ENCODE measurements around the gene OCA2. TPM values are rescaled to one million over a fixed set of nuclear protein-coding genes. Genes with fewer than 3 reads are reported as not detected.

OCA2 gene
- total RNA-seq, 2 donors from 2014 or later, result not detected

DNA sequence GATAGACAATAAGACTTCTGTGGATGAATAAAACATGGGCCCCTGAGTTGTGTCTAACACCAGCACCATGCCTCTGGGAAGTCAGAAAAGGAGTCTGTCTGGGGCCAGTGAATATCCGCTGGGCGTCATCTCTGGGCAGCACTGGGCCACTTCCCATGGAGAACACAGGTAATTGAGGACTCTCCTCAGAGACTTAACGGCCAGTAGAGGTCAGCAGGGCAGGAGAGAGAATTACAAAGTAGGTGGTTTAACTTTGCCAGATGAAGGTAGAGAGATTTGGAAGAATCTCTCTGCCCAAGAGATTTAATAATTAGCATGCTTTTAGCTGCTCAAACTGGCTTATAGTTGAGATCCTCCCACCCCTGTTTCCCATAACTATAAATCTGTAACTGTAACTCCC, 65.7 kb downstream of the OCA2 start:
- no peak overlapping the region for H3K27ac ChIP-seq
- no peak overlapping the region for H3K4me3 ChIP-seq
- H3K9me3 ChIP-seq, result no peaks in the 10 kb centered on the region
- DNase-seq (no peak), ATAC-seq (no peak)
- intact Hi-C loops (cut with DNase I), result no loop called here
- H3K27me3 ChIP-seq, result no peaks in the 10 kb centered on the region
- WGBS, 2 donors, result 49 to 63% methylated on average over 3 of the region's 3 CpGs
- no peaks in the 10 kb centered on the region for H3K4me1 ChIP-seq
- TF ChIP-seq, protein P1, sequence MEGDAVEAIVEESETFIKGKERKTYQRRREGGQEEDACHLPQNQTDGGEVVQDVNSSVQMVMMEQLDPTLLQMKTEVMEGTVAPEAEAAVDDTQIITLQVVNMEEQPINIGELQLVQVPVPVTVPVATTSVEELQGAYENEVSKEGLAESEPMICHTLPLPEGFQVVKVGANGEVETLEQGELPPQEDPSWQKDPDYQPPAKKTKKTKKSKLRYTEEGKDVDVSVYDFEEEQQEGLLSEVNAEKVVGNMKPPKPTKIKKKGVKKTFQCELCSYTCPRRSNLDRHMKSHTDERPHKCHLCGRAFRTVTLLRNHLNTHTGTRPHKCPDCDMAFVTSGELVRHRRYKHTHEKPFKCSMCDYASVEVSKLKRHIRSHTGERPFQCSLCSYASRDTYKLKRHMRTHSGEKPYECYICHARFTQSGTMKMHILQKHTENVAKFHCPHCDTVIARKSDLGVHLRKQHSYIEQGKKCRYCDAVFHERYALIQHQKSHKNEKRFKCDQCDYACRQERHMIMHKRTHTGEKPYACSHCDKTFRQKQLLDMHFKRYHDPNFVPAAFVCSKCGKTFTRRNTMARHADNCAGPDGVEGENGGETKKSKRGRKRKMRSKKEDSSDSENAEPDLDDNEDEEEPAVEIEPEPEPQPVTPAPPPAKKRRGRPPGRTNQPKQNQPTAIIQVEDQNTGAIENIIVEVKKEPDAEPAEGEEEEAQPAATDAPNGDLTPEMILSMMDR (IDR thresholded peaks at IDR 0.05), result no peak
- no peak for TF ChIP-seq POLR2A (IDR thresholded peaks at IDR 0.05)
- H3K36me3 ChIP-seq (replicated peaks in 1 of 2; ENCODE audit: insufficient read depth in 1 of 2, low read depth in 2 of 2), result no peaks in the 10 kb centered on the region

DNA sequence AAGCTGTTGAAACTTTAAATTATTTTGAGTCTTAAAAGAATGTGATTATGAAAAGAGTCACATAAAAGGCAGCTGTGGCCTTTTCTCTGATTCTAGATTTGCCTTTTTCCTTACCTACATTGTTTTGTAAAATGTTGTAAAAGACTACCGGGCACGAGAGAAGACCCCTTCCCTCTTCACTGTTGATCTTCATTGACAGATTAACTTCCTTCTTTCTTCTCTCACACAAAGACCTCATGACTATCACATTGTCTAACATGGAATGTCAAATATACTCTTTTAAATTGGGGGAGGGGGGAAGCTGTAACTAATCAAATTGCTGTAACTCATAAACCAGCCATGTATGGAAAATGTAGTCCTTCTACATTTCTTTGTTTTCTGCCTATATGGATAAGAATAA, 68.3 kb downstream of the OCA2 start:
- 69 to 74% methylated on average over 2 of the region's 2 CpGs for WGBS, 2 donors
- no peaks in the 10 kb centered on the region for H3K4me1 ChIP-seq
- no peak overlapping the region for H3K4me3 ChIP-seq
- H3K27ac ChIP-seq, result no peak overlapping the region
- no peaks in the 10 kb centered on the region for H3K36me3 ChIP-seq (replicated peaks in 1 of 2; ENCODE audit: insufficient read depth in 1 of 2, low read depth in 2 of 2)
- intact Hi-C loops (cut with DNase I), result no loop called here
- DNase-seq, result no peak
- H3K27me3 ChIP-seq, result no peaks in the 10 kb centered on the region
- TF ChIP-seq, protein P1 (IDR thresholded peaks at IDR 0.05), result no peak
- TF ChIP-seq POLR2A (IDR thresholded peaks at IDR 0.05), result no peak
- no peaks in the 10 kb centered on the region for H3K9me3 ChIP-seq
- ATAC-seq, result no peak

DNA sequence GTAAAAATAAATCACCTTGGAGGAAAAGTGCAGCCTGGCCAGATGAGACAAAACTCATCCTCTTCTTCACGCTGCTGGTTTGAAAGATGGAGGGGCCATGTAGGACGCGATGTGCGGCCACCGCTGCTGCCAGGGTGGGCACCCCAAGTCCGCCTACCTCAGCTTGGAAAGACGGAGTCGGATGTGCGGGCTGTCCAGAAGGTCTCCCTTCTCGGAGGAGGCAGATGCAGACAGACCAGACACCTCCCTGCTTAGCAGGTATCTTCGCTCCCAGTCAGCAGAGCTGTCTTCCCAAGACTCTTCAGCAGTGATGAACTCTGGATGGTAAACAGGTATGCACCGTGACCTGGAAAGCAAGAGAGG, 71.4 kb downstream of the OCA2 start:
- no peaks in the 10 kb centered on the region for H3K36me3 ChIP-seq (replicated peaks in 1 of 2; ENCODE audit: insufficient read depth in 1 of 2, low read depth in 2 of 2)

DNA sequence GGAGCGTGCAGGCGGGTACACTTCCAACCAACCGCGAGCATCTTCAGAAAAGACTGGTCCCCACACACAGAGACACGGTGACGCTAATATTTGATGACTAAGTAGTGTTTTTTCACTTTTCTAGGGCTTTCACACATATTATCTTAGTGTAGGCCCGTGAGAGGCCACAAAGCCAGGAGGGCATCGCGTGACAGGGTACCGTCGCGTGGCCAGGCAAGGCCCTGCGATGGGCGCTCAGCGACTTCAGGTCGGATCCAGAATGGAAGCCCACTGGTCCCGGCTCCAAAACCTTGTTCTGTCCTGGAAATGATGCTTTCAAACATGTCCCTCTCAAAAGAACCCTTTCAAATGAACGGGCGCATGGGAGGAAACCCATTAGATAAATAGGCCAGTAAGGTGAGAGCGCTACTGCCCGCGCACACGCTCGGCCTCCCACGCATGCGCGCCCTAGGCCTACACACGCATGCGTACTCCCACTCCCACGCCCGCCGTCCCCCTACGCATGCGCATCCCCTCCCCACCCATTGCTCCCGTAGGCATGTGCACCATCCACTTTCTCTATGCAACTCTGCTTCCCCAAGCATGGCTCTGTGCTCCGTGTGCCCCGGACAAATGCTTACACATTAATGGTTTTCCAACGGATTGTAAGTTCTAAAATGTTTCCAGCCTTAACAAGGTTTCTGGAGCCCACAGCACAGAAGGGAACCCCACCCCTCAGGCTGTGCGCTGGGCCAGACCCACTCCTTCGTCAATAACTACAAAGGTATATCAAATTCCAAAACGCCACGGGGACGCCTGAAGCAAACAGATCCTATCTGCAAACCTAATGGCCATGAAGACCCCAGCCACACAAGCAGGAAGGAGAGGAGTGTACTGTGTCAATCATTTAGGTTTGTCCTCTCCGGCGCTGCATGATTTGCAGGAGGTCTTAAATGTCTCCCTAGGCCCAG, 72.1 kb downstream of the OCA2 start:
- 87 to 90% methylated on average over 45 of the region's 45 CpGs for WGBS, 2 donors
- no peak overlapping the region for H3K4me3 ChIP-seq
- TF ChIP-seq POLR2A (IDR thresholded peaks at IDR 0.05), result no peak
- TF ChIP-seq, protein P1 (IDR thresholded peaks at IDR 0.05), result no peak
- H3K4me1 ChIP-seq, result no peaks in the 10 kb centered on the region
- no peaks in the 10 kb centered on the region for H3K9me3 ChIP-seq
- no peaks in the 10 kb centered on the region for H3K27me3 ChIP-seq
- no peaks in the 10 kb centered on the region for H3K36me3 ChIP-seq (replicated peaks in 1 of 2; ENCODE audit: insufficient read depth in 1 of 2, low read depth in 2 of 2)
- DNase-seq, result no peak
- no peak overlapping the region for H3K27ac ChIP-seq
- no peak for ATAC-seq
- intact Hi-C loops (cut with DNase I), result no loop called here

More for the DNA sequence above, 71.4 kb downstream of the OCA2 start:
- TF ChIP-seq, protein P1 (IDR thresholded peaks at IDR 0.05), result no peak
- no peak for TF ChIP-seq POLR2A (IDR thresholded peaks at IDR 0.05)
- no peak overlapping the region for H3K4me3 ChIP-seq
- intact Hi-C loops (cut with DNase I), result no loop called here
- DNase-seq (no peak), ATAC-seq (no peak)
- H3K9me3 ChIP-seq, result no peaks in the 10 kb centered on the region
- no peaks in the 10 kb centered on the region for H3K4me1 ChIP-seq
- no peaks in the 10 kb centered on the region for H3K27me3 ChIP-seq
- WGBS, 2 donors, result 84 to 87% methylated on average over 8 to 12 of the region's 12 CpGs
- no peak overlapping the region for H3K27ac ChIP-seq

DNA sequence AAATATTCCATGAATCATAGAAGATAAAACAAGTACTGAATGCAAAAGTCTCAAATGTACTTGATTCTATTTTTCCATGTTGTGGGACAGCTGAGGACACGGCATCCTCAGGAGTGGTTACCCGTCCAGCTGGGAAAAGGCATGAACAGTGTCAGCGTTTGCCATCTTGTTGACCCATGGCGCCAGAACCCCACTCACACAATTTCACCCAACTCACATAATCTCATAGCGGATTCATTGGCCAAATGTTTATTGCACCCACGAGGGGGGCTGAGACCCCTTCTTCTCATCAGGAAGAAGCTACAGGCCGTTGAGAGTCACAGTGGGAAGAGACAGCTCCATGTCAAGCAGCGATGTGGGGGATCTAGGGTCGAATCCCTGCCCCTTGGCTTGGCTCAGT, 72.9 kb downstream of the OCA2 start:
- ATAC-seq (no peak), DNase-seq (no peak)
- H3K27ac ChIP-seq, result no peak overlapping the region
- no peaks in the 10 kb centered on the region for H3K9me3 ChIP-seq
- intact Hi-C loops (cut with DNase I), result no loop called here
- TF ChIP-seq POLR2A (IDR thresholded peaks at IDR 0.05), result no peak
- TF ChIP-seq, protein P1 (IDR thresholded peaks at IDR 0.05), result no peak
- H3K27me3 ChIP-seq, result no peaks in the 10 kb centered on the region
- 83 to 84% methylated on average over 8 to 9 of the region's 9 CpGs for WGBS, 2 donors
- H3K36me3 ChIP-seq (replicated peaks in 1 of 2; ENCODE audit: insufficient read depth in 1 of 2, low read depth in 2 of 2), result no peaks in the 10 kb centered on the region
- no peak overlapping the region for H3K4me3 ChIP-seq
- H3K4me1 ChIP-seq, result peaks cover 6% of the 10 kb centered on the region
